Uterus (tissue), 4 donors: ENCODE results near the gene RFX7. TPM values are rescaled to one million over a fixed set of nuclear protein-coding genes. Genes with fewer than 3 reads are reported as not detected.

ENCODE experiments used
- DNase-seq, 2 donors: peaks; one replicate each; pipeline ENCODE4 v3.0.0-alpha.2; 2019 to 2020
- H3K27ac ChIP-seq, 2 donors: fragments of 200-600 bp; sonication (generic); 1 replicate in 1 of 2; 2 replicates in 1 of 2; pipeline ENCODE4 v1.5.1; 2016 to 2018
- H3K27me3 ChIP-seq, 2 donors: fragments of 200-600 bp; sonication (generic); one replicate each; pipeline ENCODE4 v1.5.1; 2018 to 2019; ENCODE audit warnings: control low read depth in 1 of 2
- H3K36me3 ChIP-seq, 2 donors: fragments of 200-600 bp; sonication (generic); one replicate each; pipeline ENCODE4 v1.5.1; 2019; ENCODE audit warnings: control low read depth in 1 of 2
- H3K4me1 ChIP-seq, 2 donors: fragments of 200-600 bp; sonication (generic); one replicate each; pipeline ENCODE4 v1.5.1; 2018 to 2019; ENCODE audit warnings: control low read depth in 1 of 2
- H3K4me3 ChIP-seq, 2 donors: fragments of 200-600 bp; sonication (generic); 1 replicate in 1 of 2; 2 replicates in 1 of 2; pipeline ENCODE4 v1.5.1; 2018 to 2019; ENCODE audit warnings: mild to moderate bottlenecking in 1 of 2
- H3K9me3 ChIP-seq, 2 donors: fragments of 200-600 bp; sonication (generic); one replicate each; pipeline ENCODE4 v1.5.1; 2019; ENCODE audit warnings: control low read depth in 1 of 2
- POLR2A ChIP-seq, 2 donors: fragments of 450-650 bp; IDR thresholded peaks; one replicate each; pipeline ENCODE4 v1.6.1; 2016; ENCODE audit warnings: antibody characterized with exemption in 2 of 2, mild to moderate bottlenecking in 1 of 2, moderate library complexity in 1 of 2
- intact Hi-C: fragments of 100-400 bp; cut with DNase I; formaldehyde crosslinking; loops from one replicate; pipeline ENCODE4 v1.15.1; 2023; ENCODE audit warnings: low total_unique reads
- total RNA-seq, 4 donors: library from RNA; depleted of rRNA in 3 of 4; stranded (reverse); fragments of >200 nt in 3 of 4; gene quantifications; one replicate each; pipeline versions ENCODE4 v1.1.0 to v1.2.4, GENCODE V29; 2014 to 2023
- TF ChIP-seq, protein P1 (sequence below), 4 experiments: fragments of 200-600 bp in 2 of 4; fragments of 450-650 bp in 2 of 4; sonication (generic) in 2 of 4; IDR thresholded peaks; one replicate each; pipeline ENCODE4 v1.5.1; 2016 to 2019; ENCODE audit warnings: antibody characterized with exemption in 4 of 4, mild to moderate bottlenecking in 2 of 4, moderate library complexity in 1 of 4
- donor health status: DM: yes; HTN: yes; CAD: no.

Gene RFX7
- total RNA-seq, 4 donors from 2014 or later: 3.1 to 22.9 (median 11.9) TPM

DNA sequence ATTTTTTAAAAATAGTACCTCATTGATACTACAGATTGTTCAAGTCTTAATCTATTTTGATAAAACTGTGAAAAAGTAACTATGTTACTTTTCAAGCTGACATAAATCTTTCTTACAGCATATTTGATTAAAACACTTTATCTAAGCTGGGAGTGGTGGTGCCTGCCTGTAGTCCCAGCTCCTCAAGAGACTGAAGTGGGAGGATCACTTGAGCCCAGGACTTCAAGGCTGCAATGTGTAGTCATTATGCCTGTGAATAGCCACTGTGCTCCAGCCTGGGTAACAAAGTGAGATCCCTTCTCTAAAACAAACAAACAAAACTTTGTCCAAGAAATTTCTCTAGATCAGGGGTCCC is 190.7 kb downstream of the RFX7 start:
- no peak overlapping the region for H3K27ac ChIP-seq
- H3K4me3 ChIP-seq: no peak overlapping the region
- no peak for DNase-seq
- no peaks in the 10 kb centered on the region for H3K36me3 ChIP-seq
- no peaks in the 10 kb centered on the region for H3K27me3 ChIP-seq
- intact Hi-C loops: no loop called here
- TF ChIP-seq POLR2A (IDR thresholded peaks at IDR 0.05): no peak
- TF ChIP-seq, protein P1, sequence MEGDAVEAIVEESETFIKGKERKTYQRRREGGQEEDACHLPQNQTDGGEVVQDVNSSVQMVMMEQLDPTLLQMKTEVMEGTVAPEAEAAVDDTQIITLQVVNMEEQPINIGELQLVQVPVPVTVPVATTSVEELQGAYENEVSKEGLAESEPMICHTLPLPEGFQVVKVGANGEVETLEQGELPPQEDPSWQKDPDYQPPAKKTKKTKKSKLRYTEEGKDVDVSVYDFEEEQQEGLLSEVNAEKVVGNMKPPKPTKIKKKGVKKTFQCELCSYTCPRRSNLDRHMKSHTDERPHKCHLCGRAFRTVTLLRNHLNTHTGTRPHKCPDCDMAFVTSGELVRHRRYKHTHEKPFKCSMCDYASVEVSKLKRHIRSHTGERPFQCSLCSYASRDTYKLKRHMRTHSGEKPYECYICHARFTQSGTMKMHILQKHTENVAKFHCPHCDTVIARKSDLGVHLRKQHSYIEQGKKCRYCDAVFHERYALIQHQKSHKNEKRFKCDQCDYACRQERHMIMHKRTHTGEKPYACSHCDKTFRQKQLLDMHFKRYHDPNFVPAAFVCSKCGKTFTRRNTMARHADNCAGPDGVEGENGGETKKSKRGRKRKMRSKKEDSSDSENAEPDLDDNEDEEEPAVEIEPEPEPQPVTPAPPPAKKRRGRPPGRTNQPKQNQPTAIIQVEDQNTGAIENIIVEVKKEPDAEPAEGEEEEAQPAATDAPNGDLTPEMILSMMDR (IDR thresholded peaks at IDR 0.05): no peak
- H3K4me1 ChIP-seq: no peaks in the 10 kb centered on the region
- H3K9me3 ChIP-seq: no peaks in the 10 kb centered on the region

DNA sequence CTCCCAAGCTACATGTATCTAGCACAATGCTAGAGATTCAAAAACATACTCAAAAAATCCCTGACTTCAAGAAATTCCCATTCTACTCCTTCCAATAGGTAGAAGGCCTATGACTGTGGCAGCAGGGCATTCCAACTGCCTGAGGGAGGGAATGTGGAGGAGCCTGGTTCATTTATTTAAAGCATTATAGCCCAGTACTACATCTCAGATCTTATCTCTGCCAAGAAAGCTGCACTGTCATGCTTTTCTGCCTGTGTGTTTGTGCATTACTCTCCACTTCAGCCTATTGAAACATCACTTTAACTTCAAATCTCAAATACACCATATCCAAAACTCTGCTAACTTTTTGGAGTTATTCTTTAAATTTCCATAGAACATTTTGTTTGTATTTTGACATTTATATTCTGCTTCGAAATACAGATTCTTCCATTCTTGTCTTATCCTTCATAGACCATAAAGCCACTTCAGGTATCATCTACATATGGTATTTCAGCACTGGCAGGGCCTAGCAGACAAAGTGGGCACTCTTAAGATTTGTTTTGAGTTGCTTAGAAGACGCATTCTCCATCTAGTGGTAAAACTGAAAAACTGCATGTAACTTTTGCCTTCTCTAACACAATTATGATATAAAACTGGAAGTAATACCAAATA is 191.2 kb downstream of the RFX7 start:
- H3K27ac ChIP-seq: no peak overlapping the region
- intact Hi-C loops: no loop called here
- TF ChIP-seq POLR2A (IDR thresholded peaks at IDR 0.05): no peak
- TF ChIP-seq, protein P1 (IDR thresholded peaks at IDR 0.05): peak; percentile 65 to 83 (median 71)

DNA sequence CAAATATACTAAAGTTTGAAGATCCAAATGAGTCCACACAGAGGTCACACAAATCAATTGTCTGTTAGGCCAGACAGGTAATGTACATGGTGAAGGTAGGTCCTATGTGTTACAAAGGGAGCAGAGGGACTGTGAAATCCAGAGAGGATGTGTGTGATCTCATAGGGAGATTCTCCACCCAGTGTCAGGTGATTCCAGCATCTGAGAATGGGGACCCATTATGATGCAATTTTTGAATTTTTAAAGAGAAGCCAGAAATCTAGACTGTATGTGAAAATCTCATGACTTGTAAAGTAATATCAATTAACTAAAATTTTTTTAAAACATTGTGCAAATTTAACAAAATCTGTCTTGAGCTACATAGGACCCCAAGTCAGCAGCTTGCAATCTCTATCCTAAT is 192.0 kb downstream of the RFX7 start:
- H3K4me1 ChIP-seq: no peaks in the 10 kb centered on the region
- H3K36me3 ChIP-seq: no peaks in the 10 kb centered on the region
- H3K4me3 ChIP-seq: no peak overlapping the region
- H3K9me3 ChIP-seq: no peaks in the 10 kb centered on the region
- TF ChIP-seq POLR2A (IDR thresholded peaks at IDR 0.05): no peak
- TF ChIP-seq, protein P1 (IDR thresholded peaks at IDR 0.05): no peak
- no peak for DNase-seq
- intact Hi-C loops: no loop called here
- no peaks in the 10 kb centered on the region for H3K27me3 ChIP-seq
- no peak overlapping the region for H3K27ac ChIP-seq

More for the DNA sequence above, 191.2 kb downstream of the RFX7 start:
- peak in 1 of 2 donors; percentile 31 for DNase-seq
- Histone ChIP-seq H3K27me3 (no peaks in the 10 kb centered on the region), H3K9me3 (no peaks in the 10 kb centered on the region), H3K4me1 (no peaks in the 10 kb centered on the region), H3K4me3 (no peak overlapping the region), H3K36me3 (no peaks in the 10 kb centered on the region)

DNA sequence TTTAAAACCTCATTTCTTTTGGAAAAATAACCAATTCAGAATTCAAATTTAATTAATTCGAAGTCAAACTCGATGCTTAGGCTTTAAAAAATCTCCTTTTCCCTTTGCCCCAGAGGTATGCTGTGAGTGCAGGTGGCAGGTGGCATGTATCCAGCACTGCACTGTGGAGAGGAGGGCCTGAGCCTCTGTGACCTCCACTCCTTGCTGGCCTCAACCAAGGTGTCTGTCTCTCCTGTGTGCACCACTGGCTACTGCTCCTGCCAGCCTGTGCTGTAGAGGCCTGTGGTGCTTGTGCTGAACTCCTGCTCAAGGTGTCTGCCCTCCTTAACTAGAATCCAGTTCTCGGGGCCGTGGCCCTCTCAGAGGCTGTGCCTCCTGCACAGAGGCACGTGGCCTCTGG is 194.1 kb downstream of the RFX7 start:
- H3K36me3 ChIP-seq: no peaks in the 10 kb centered on the region
- intact Hi-C loops: no loop called here
- TF ChIP-seq POLR2A (IDR thresholded peaks at IDR 0.05): no peak
- TF ChIP-seq, protein P1 (IDR thresholded peaks at IDR 0.05): no peak
- no peaks in the 10 kb centered on the region for H3K27me3 ChIP-seq
- no peak for DNase-seq
- no peak overlapping the region for H3K4me3 ChIP-seq
- no peaks in the 10 kb centered on the region for H3K4me1 ChIP-seq
- no peak overlapping the region for H3K27ac ChIP-seq
- H3K9me3 ChIP-seq: no peaks in the 10 kb centered on the region

DNA sequence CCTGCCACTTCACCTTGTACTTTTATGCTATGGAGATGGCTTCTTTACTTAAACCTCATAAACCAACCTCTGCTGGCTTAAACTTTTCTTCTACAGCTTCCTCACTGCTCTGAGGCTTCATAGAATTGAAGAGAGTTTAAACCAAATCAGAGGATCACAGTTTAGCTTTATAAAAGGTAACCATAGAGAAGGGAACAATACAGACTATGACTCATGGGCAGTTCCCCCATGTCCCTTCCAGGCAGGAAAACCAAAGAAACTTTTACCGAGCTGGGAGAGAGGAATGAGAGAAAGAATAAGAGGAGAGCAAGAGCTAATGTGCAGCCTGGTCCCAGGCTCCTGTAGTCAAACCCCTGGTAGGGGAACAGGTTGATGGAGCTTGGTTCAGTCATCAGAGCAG is 196.3 kb downstream of the RFX7 start:
- H3K27ac ChIP-seq: no peak overlapping the region
- intact Hi-C loops: no loop called here
- H3K27me3 ChIP-seq: no peaks in the 10 kb centered on the region
- H3K4me1 ChIP-seq: no peaks in the 10 kb centered on the region
- DNase-seq: no peak
- H3K4me3 ChIP-seq: no peak overlapping the region
- no peak for TF ChIP-seq POLR2A (IDR thresholded peaks at IDR 0.05)
- TF ChIP-seq, protein P1 (IDR thresholded peaks at IDR 0.05): no peak
- no peaks in the 10 kb centered on the region for H3K9me3 ChIP-seq
- no peaks in the 10 kb centered on the region for H3K36me3 ChIP-seq
